WTC11 (cell line): Measurements from ENCODE around the gene GRIN2A. TPM values are rescaled to one million over a fixed set of nuclear protein-coding genes. Genes with fewer than 3 reads are reported as not detected.

ENCODE experiments used
- ATAC-seq: fragments of 200-7000 bp; cut with Tn5 transposase; 2 replicates; pipeline ENCODE4 v1.10.0; 2021; ENCODE audit warnings: mild to moderate bottlenecking, moderate library complexity
- CTCF ChIA-PET: fragments of 300-600 bp; sonication (Branson Sonifier 250); formaldehyde crosslinking; loops from one replicate; lab custom pipeline; 2021; ENCODE audit warnings: antibody characterized with exemption; lab: Charles Lee
- POLR2A ChIA-PET: fragments of 350-600 bp; sonication (Branson Sonifier 250); formaldehyde crosslinking; loops from one replicate; lab custom pipeline; 2021; ENCODE audit warnings: antibody characterized with exemption; lab: Charles Lee
- DNase-seq: peaks from one replicate; pipeline ENCODE4 v3.0.0; 2021; ENCODE audit warnings: low spot score
- H3K27ac Mint-ChIP-seq: 2 replicates; pipeline ENCODE4 v1.8.0; 2021; ENCODE audit warnings: mixed read lengths
- H3K27me3 Mint-ChIP-seq: 2 replicates; pipeline ENCODE4 v1.8.0; 2021; ENCODE audit warnings: low read depth, mild to moderate bottlenecking, moderate library complexity, mixed read lengths
- H3K36me3 Mint-ChIP-seq: 2 replicates; pipeline ENCODE4 v1.8.0; 2021; ENCODE audit warnings: mixed read lengths
- H3K4me1 Mint-ChIP-seq: 2 replicates; pipeline ENCODE4 v1.8.0; 2022; ENCODE audit warnings: mixed read lengths
- H3K4me3 Mint-ChIP-seq: 2 replicates; pipeline ENCODE4 v1.8.0; 2021; ENCODE audit warnings: mild to moderate bottlenecking, moderate library complexity, mixed read lengths
- H3K9me3 Mint-ChIP-seq: 2 replicates; pipeline ENCODE4 v1.8.0; 2021; ENCODE audit warnings: mixed read lengths
- AR ChIP-seq: fragments of 250-450 bp; sonication (Bioruptor Pico); IDR thresholded peaks from 2 replicates; pipeline ENCODE4 v1.9.0; 2021; ENCODE audit warnings: mild to moderate bottlenecking
- ARID4B ChIP-seq: sonication (generic); formaldehyde crosslinking; IDR thresholded peaks from 2 replicates; pipeline ENCODE4 v1.8.0; 2023; ENCODE audit warnings: missing genetic modification reagents, mild to moderate bottlenecking, borderline replicate concordance
- CREB1 ChIP-seq: sonication (generic); formaldehyde crosslinking; IDR thresholded peaks from 2 replicates; pipeline ENCODE4 v1.8.0; 2023; ENCODE audit warnings: mild to moderate bottlenecking, missing genetic modification reagents
- E2F5 ChIP-seq: sonication (generic); formaldehyde crosslinking; IDR thresholded peaks from 2 replicates; pipeline ENCODE4 v1.8.1; 2022; ENCODE audit warnings: mild to moderate bottlenecking, moderate library complexity, missing genetic modification reagents
- ESRRA ChIP-seq: sonication (generic); formaldehyde crosslinking; IDR thresholded peaks from 2 replicates; pipeline ENCODE4 v1.8.1; 2022; ENCODE audit warnings: mild to moderate bottlenecking, missing genetic modification reagents, borderline replicate concordance
- ETV6 ChIP-seq: sonication (generic); formaldehyde crosslinking; IDR thresholded peaks from 2 replicates; pipeline ENCODE4 v1.8.1; 2022; ENCODE audit warnings: mild to moderate bottlenecking, missing genetic modification reagents
- FOXP1 ChIP-seq: sonication (generic); formaldehyde crosslinking; IDR thresholded peaks from 2 replicates; pipeline ENCODE4 v1.8.0; 2022; ENCODE audit warnings: missing genetic modification reagents, mild to moderate bottlenecking, moderate library complexity, borderline replicate concordance
- OVOL2 ChIP-seq: fragments of 250-450 bp; sonication (Bioruptor Pico); IDR thresholded peaks from 2 replicates; pipeline ENCODE4 v1.9.0; 2021; ENCODE audit warnings: mild to moderate bottlenecking, borderline replicate concordance
- PREB ChIP-seq: sonication (generic); formaldehyde crosslinking; IDR thresholded peaks from 2 replicates; pipeline ENCODE4 v1.8.1; 2022; ENCODE audit warnings: mild to moderate bottlenecking, missing genetic modification reagents, moderate library complexity, borderline replicate concordance
- RORB ChIP-seq: fragments of 250-450 bp; sonication (Bioruptor Pico); IDR thresholded peaks from 2 replicates; pipeline ENCODE4 v1.9.0; 2021; ENCODE audit warnings: mild to moderate bottlenecking
- TEAD1 ChIP-seq: sonication (generic); formaldehyde crosslinking; IDR thresholded peaks from 2 replicates; pipeline ENCODE4 v1.8.0; 2022; ENCODE audit warnings: mild to moderate bottlenecking, missing genetic modification reagents
- TP53 ChIP-seq: sonication (generic); formaldehyde crosslinking; IDR thresholded peaks from 2 replicates; pipeline ENCODE4 v1.8.1; 2023; ENCODE audit warnings: mild to moderate bottlenecking, missing genetic modification reagents
- USF1 ChIP-seq: sonication (generic); formaldehyde crosslinking; IDR thresholded peaks from 2 replicates; pipeline ENCODE4 v1.8.0; 2022; ENCODE audit warnings: mild to moderate bottlenecking, missing genetic modification reagents
- ZBTB21 ChIP-seq: sonication (generic); formaldehyde crosslinking; IDR thresholded peaks from 2 replicates; pipeline ENCODE4 v1.8.1; 2023; ENCODE audit warnings: mild to moderate bottlenecking, missing genetic modification reagents, borderline replicate concordance
- ZBTB43 ChIP-seq: sonication (generic); formaldehyde crosslinking; IDR thresholded peaks from 2 replicates; pipeline ENCODE4 v1.8.1; 2023; ENCODE audit warnings: mild to moderate bottlenecking, missing genetic modification reagents
- ZNF396 ChIP-seq: fragments of 250-450 bp; sonication (Bioruptor Pico); IDR thresholded peaks from 2 replicates; pipeline ENCODE4 v1.8.0; 2021; ENCODE audit warnings: mild to moderate bottlenecking, moderate library complexity, borderline replicate concordance
- ZNF423 ChIP-seq: fragments of 250-450 bp; sonication (Bioruptor Pico); IDR thresholded peaks from 2 replicates; pipeline ENCODE4 v2.1.2; 2022; ENCODE audit warnings: mild to moderate bottlenecking, moderate library complexity
- ZSCAN18 ChIP-seq: fragments of 250-450 bp; sonication (Bioruptor Pico); IDR thresholded peaks from 2 replicates; pipeline ENCODE4 v2.1.2; 2022; ENCODE audit warnings: mild to moderate bottlenecking, moderate library complexity
- total RNA-seq: library from RNA; stranded (reverse); gene quantifications from 3 replicates; pipeline ENCODE4 v1.2.3, GENCODE V29; 2021

Gene GRIN2A
- total RNA-seq, 1 experiment from 2014 or later = 3.5 TPM

GRCh38 chr16:9852003-9852402, 330.2 kb downstream of the GRIN2A start (continued):
- TF ChIP-seq AR (CRISPR knock-in tag) (no peak), OVOL2 (CRISPR knock-in tag) (no peak)

GRCh38 chr16:9850817-9851216, 331.4 kb downstream of the GRIN2A start:
- H3K36me3 Mint-ChIP-seq = peaks cover 3% of the 10 kb centered on the region; the same call in 1 of the 2 replicates
- no peak overlapping the region for H3K27ac Mint-ChIP-seq
- TF ChIP-seq PREB (CRISPR knock-in tag) (no peak), RORB (CRISPR knock-in tag) (no peak), CREB1 (CRISPR knock-in tag) (no peak), ARID4B (CRISPR knock-in tag) (no peak), ZSCAN18 (CRISPR knock-in tag) (no peak), ETV6 (CRISPR knock-in tag) (no peak), ZNF396 (CRISPR knock-in tag) (no peak)
- H3K4me1 Mint-ChIP-seq = peaks cover 5% of the 10 kb centered on the region; the same call in 1 of the 2 replicates
- H3K9me3 Mint-ChIP-seq = peaks cover 14% of the 10 kb centered on the region
- ATAC-seq (no peak), DNase-seq (no peak)
- CTCF ChIA-PET = no interaction called here
- H3K4me3 Mint-ChIP-seq = no peak overlapping the region
- POLR2A ChIA-PET = no interaction called here
- no peaks in the 10 kb centered on the region; the same call in 1 of the 2 replicates for H3K27me3 Mint-ChIP-seq

- POLR2A ChIA-PET = no interaction called here
- peaks cover 14% of the 10 kb centered on the region for H3K9me3 Mint-ChIP-seq
- TF ChIP-seq E2F5 (CRISPR knock-in tag) = no peak
- TF ChIP-seq TP53 = no peak
- TF ChIP-seq TEAD1 (CRISPR knock-in tag) = no peak
- no peak for TF ChIP-seq FOXP1
- no peak for TF ChIP-seq ESRRA (CRISPR knock-in tag)
- TF ChIP-seq ZBTB43 (CRISPR knock-in tag) = no peak
- TF ChIP-seq ZNF423 (CRISPR knock-in tag) = no peak
- TF ChIP-seq USF1 = no peak
- TF ChIP-seq ZBTB21 (CRISPR knock-in tag) = no peak
- H3K4me1 Mint-ChIP-seq = peaks cover 5% of the 10 kb centered on the region; the same call in 1 of the 2 replicates
- peaks cover 3% of the 10 kb centered on the region; the same call in 1 of the 2 replicates for H3K36me3 Mint-ChIP-seq
- no peaks in the 10 kb centered on the region; the same call in 1 of the 2 replicates for H3K27me3 Mint-ChIP-seq
- H3K27ac Mint-ChIP-seq = peak overlapping the region; percentile 9; the same call in 1 of the 2 replicates
- ATAC-seq (no peak), DNase-seq (no peak)
- CTCF ChIA-PET = no interaction called here
- H3K4me3 Mint-ChIP-seq = no peak overlapping the region
Measured at GRCh38 chr16:9849697-9850245, 332.5 kb downstream of the GRIN2A start.
